SK-N-MC (cell line): ENCODE results near the gene PRR15L.
"Not testable (repeated sequence)": the region's sequence is repeated elsewhere in the genome, so short reads cannot be mapped to it uniquely, and the experiment has no call there.

Experiments
- DNase-seq: peaks from one replicate; pipeline ENCODE4 v3.0.0-alpha.2; 2011; ENCODE audit warnings: low read depth, low spot score
- H3K27ac ChIP-seq: fragments of 200-600 bp; sonication (generic); 2 replicates; pipeline ENCODE4 v1.5.1; 2016; ENCODE audit warnings: mixed run types
- H3K36me3 ChIP-seq: fragments of 200-600 bp; sonication (generic); 2 replicates; pipeline ENCODE4 v1.6.1; 2017; ENCODE audit warnings: antibody characterized with exemption, low read length, mixed read lengths; ENCODE audit not compliant: insufficient read depth
- H3K4me3 ChIP-seq: fragments of 200-600 bp; sonication (generic); 2 replicates; pipeline ENCODE4 v1.5.1; 2016
- H3K9ac ChIP-seq: fragments of 200-600 bp; sonication (generic); 2 replicates; pipeline ENCODE4 v1.8.0; 2017; ENCODE audit warnings: mixed run types, mixed read lengths; ENCODE audit not compliant: insufficient read length
- H3K9me3 ChIP-seq: fragments of 200-600 bp; sonication (generic); 2 replicates; pipeline ENCODE4 v1.6.1; 2017; ENCODE audit warnings: low read depth, mild to moderate bottlenecking, antibody characterized with exemption, low read length, moderate library complexity, mixed read lengths
- EZH2 ChIP-seq: fragments of 200-600 bp; sonication (generic); IDR thresholded peaks from one replicate; pipeline ENCODE4 v1.6.1; 2017; ENCODE audit warnings: antibody characterized with exemption
- FOXP2 ChIP-seq: optimal IDR thresholded peaks from 2 replicates; pipeline ENCODE3; 2011; ENCODE audit warnings: mild to moderate bottlenecking, moderate library complexity; ENCODE audit not compliant: insufficient read depth; ENCODE audit errors: extremely low read length, control extremely low read depth
- POLR2AphosphoS5 ChIP-seq: IDR thresholded peaks from 2 replicates; pipeline ENCODE4 v1.6.1; 2012; ENCODE audit warnings: mild to moderate bottlenecking, low read depth, low read length, borderline replicate concordance

PRR15L gene

DNA sequence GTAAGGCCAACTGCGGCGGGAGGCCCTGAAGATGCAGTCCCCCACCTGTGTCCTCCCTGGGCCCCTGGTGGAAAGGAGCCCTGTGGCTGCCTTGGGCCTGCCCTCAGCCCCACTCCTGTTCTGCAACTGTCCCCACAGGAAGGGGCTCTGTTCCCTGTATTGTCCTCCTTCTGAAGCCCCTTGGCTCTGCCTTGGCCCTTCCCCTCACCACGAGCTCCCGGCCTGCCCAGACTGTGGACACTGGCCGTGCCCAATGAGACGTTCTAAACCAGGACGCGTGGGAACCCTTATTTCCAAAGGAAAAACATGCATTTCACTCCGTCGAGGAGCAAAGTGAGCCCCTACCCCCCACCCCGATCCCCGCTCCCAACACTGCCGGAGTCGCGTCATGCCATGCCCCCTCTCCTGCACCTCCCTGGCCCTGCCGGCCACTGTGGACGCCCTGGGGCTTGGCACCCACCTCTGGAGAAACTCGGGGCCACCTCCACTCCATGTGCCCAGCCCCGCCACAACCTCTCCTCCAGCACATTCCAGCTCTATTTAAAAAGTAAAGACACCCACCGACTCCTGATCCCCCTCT lies 29.8 kb downstream of the PRR15L start:
- no peak overlapping the region for H3K27ac ChIP-seq
- no peaks in the 10 kb centered on the region for H3K9me3 ChIP-seq
- no peak overlapping the region for H3K9ac ChIP-seq
- no peak for DNase-seq
- peaks cover 10% of the 10 kb centered on the region; the same call in 1 of the 2 replicates for H3K36me3 ChIP-seq
- no peak overlapping the region for H3K4me3 ChIP-seq
- TF ChIP-seq EZH2 (no peak), FOXP2 (no peak), POLR2AphosphoS5 (no peak)

DNA sequence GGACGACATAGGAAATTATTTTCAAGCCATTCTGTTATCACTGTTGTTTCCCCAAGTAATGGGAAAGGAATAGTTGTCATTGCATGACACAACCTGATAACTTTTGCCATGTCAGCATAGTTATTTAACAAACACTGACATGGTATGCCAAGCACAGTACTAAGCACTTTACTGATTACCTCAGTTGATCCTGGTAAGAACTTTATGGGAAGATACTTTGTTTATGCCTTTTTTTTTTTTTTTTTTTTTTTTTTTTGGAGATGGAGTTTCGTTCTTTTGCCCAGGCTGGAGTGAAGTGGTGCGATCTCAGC lies 32.0 kb downstream of the PRR15L start:
- Histone ChIP-seq H3K4me3 (no peak overlapping the region), H3K9ac (no peak overlapping the region), H3K36me3 (peaks cover 10% of the 10 kb centered on the region; the same call in 1 of the 2 replicates), H3K27ac (no peak overlapping the region), H3K9me3 (no peaks in the 10 kb centered on the region)
- DNase-seq = no peak
- no peak for TF ChIP-seq POLR2AphosphoS5

DNA sequence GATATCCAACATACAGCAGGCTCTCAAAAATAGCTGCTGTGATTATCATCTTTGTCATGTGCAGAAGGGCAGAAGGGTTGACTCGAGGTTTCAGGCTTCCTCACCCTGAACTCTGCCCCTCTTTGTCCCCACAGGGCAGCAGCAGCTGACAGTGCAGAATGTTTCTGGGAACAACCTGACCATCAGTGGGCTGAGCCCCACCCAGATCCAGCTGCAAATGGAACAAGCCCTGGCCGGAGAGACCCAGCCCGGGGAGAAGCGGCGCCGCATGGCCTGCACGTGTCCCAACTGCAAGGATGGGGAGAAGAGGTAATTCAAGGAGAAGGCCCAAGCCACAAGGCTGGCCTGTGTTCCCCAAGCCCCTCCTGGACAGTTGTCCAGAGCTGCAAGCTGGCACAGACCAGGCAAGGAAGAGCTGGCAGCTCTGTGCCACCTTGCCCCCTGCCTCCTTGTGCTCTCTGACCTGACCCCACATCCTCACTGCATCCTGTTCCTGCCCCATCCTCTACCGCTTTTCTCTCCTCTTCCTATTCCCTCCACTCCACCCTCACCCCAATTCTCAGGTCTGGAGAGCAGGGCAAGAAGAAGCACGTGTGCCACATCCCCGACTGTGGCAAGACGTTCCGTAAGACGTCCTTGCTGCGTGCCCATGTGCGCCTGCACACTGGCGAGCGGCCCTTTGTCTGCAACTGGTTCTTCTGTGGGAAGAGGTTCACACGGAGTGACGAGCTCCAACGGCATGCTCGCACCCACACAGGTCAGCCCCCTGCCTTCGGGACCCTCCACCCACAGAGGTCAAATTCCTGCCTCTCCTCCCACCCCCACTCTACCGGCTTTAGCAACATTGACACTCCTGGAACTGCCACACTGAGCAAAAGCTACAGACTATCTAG lies 32.7 kb downstream of the PRR15L start:
- Histone ChIP-seq H3K9me3 (no peaks in the 10 kb centered on the region), H3K4me3 (no peak overlapping the region), H3K27ac (no peak overlapping the region), H3K36me3 (peaks cover 10% of the 10 kb centered on the region; the same call in 1 of the 2 replicates), H3K9ac (no peak overlapping the region)
- no peak for DNase-seq
- no peak for TF ChIP-seq POLR2AphosphoS5
- no peak for TF ChIP-seq EZH2
- TF ChIP-seq FOXP2 = no peak

- not testable (repeated sequence) for DNase-seq, H3K9me3 ChIP-seq, H3K27ac ChIP-seq, H3K36me3 ChIP-seq, H3K9ac ChIP-seq, H3K4me3 ChIP-seq
These were observed 37.8 kb downstream of the PRR15L start for GRCh38 chr17:47919889-47920288.

DNA sequence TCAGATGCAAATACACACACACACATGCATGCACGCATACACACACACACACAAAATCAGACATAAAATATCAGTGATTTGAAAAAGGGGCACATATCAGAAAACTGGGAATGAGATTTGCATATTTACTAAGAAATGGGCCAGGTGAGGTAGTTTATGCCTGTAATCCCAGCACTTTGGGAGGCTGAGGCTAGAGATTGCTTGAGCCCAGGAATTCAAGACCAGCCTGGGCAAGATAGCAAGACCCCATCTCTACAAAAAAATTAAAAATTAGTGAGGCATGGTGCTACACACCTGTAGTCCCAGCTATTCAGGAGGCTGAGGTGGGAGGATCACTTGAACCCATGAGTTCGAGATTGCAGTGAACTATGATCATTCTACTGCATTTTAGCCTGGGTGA lies 38.7 kb downstream of the PRR15L start:
- DNase-seq = no peak
- no peak overlapping the region for H3K9ac ChIP-seq
- H3K27ac ChIP-seq = no peak overlapping the region
- TF ChIP-seq FOXP2 (no peak), POLR2AphosphoS5 (no peak), EZH2 (no peak)
- H3K36me3 ChIP-seq = peaks cover 5% of the 10 kb centered on the region; the same call in 1 of the 2 replicates
- H3K4me3 ChIP-seq = no peak overlapping the region
- H3K9me3 ChIP-seq = no peaks in the 10 kb centered on the region

- Histone ChIP-seq H3K4me3 (no peak overlapping the region), H3K9me3 (no peaks in the 10 kb centered on the region), H3K9ac (no peak overlapping the region), H3K36me3 (no peaks in the 10 kb centered on the region; the same call in 1 of the 2 replicates), H3K27ac (no peak overlapping the region)
- TF ChIP-seq FOXP2 (no peak), POLR2AphosphoS5 (no peak), EZH2 (no peak)
- no peak for DNase-seq
These were observed 39.7 kb downstream of the PRR15L start for GRCh38 chr17:47918006-47918405.

DNA sequence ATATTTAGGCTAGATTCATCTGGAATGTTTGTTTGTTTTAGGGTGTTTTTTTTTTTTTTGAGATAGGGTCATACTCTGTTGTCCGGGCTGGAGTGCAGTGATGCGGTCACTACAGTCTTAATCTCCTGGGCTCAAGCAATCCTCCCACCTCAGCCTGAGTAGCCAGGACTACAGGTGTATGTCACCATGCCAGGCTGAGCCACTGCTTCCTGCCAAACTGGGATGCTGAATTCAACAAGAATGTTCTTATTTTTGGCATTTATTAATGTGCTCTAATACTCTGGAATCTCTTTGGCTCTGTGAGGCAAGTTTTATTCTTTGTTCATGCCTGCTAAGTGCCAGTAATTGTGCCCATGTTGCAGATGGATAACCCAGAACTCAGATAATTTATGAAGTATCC lies 40.1 kb downstream of the PRR15L start:
- DNase-seq = no peak
- H3K9ac ChIP-seq = no peak overlapping the region
- no peak for TF ChIP-seq FOXP2
- no peak for TF ChIP-seq POLR2AphosphoS5
- no peak for TF ChIP-seq EZH2
- H3K4me3 ChIP-seq = no peak overlapping the region
- no peak overlapping the region for H3K27ac ChIP-seq
- no peaks in the 10 kb centered on the region for H3K36me3 ChIP-seq
- H3K9me3 ChIP-seq = no peaks in the 10 kb centered on the region

GRCh38 chr17:47916489-47917208 lies 41.0 kb downstream of the PRR15L start:
- DNase-seq = no peak
- Histone ChIP-seq H3K4me3 (no peak overlapping the region), H3K9ac (no peak overlapping the region), H3K36me3 (no peaks in the 10 kb centered on the region), H3K27ac (no peak overlapping the region), H3K9me3 (no peaks in the 10 kb centered on the region)
- TF ChIP-seq POLR2AphosphoS5 = no peak
- no peak for TF ChIP-seq FOXP2
- no peak for TF ChIP-seq EZH2
